K562 (cell line): ENCODE results near the gene WDR5B. TPM values are rescaled to one million over a fixed set of nuclear protein-coding genes. Genes with fewer than 3 reads are reported as not detected.

Experiments
- ATAC-seq: fragments of 200-7000 bp; cut with Tn5 transposase; 3 replicates; pipeline ENCODE4 v1.9.1; 2020; ENCODE audit warnings: moderate library complexity
- BruUV-seq: library from RNA; stranded (reverse); fragments of 400-500 nt; replicated peaks from 2 replicates; lab custom pipeline; 2021; lab: Mats Ljungman, UMichigan
- CTCF ChIA-PET: fragments of 300-600 bp; formaldehyde crosslinking; extraction: SDS; loops from one replicate; lab custom pipeline; 2021; ENCODE audit warnings: low intra/inter-chr PET ratio; lab: Yijun Ruan, JAX
- POLR2A ChIA-PET: fragments of 300-600, 350-650 bp; sonication (Branson Sonifier 250); formaldehyde crosslinking; extraction: SDS; loops from one replicate; lab custom pipeline; 2021; ENCODE audit warnings: antibody characterized with exemption, inconsistent platforms; lab: Yijun Ruan, JAX
- DNase-seq, 4 experiments: peaks; one replicate each; pipeline versions ENCODE4 v3.0.0 to v3.0.0-alpha.2; 2011 to 2018; ENCODE audit warnings: low spot score in 3 of 4, mixed read lengths in 3 of 4; ENCODE audit errors: extremely low read depth in 1 of 4
- FAIRE-seq: peaks from 2 replicates; lab custom pipeline; 2011; peaks lifted over from hg19 to GRCh38; lab: Jason Lieb, UNC
- H2AFZ ChIP-seq: 2 replicates; pipeline ENCODE4 v1.6.0; 2011; ENCODE audit warnings: low read depth, low read length, control low read depth, inconsistent platforms
- H3K27ac ChIP-seq: fragments of 200-600 bp; 3 replicates; pipeline ENCODE4 v1.8.0; 2011; ENCODE audit warnings: low read depth, mild to moderate bottlenecking, control low read depth, inconsistent platforms, low read length, moderate library complexity, mixed read lengths; ENCODE audit errors: extremely low read depth
- H3K27me3 ChIP-seq, 2 experiments: fragments of 300-600 bp in 1 of 2; 2 replicates in 1 of 2; 3 replicates in 1 of 2; pipeline versions ENCODE4 v1.6.0 to v1.8.0; 2011; ENCODE audit warnings: inconsistent platforms in 2 of 2, low read length in 2 of 2, mild to moderate bottlenecking in 1 of 2, mixed read lengths in 1 of 2, moderate library complexity in 1 of 2; ENCODE audit not compliant: control insufficient read depth in 2 of 2, insufficient read depth in 2 of 2
- H3K36me3 ChIP-seq: fragments of 300-600 bp; 3 replicates; pipeline ENCODE4 v1.8.0; 2011; ENCODE audit warnings: mild to moderate bottlenecking, low read length, inconsistent platforms; ENCODE audit not compliant: control insufficient read depth, insufficient read depth
- H3K4me1 ChIP-seq, 2 experiments: fragments of 200-600 bp in 1 of 2; replicated peaks in 1 of 2; 2 replicates in 1 of 2; 3 replicates in 1 of 2; pipeline versions ENCODE4 v1.5.1 to v1.8.0; 2011; ENCODE audit warnings: inconsistent platforms in 2 of 2, low read length in 2 of 2, mild to moderate bottlenecking in 1 of 2, mixed read lengths in 1 of 2, moderate library complexity in 1 of 2; ENCODE audit not compliant: control insufficient read depth in 2 of 2, insufficient read depth in 2 of 2
- H3K4me2 ChIP-seq: 2 replicates; pipeline ENCODE4 v1.6.1; 2011; ENCODE audit warnings: low read length, control low read depth, inconsistent platforms, mixed read lengths; ENCODE audit not compliant: insufficient read depth
- H3K4me3 ChIP-seq: fragments of 200-600 bp; sonication (generic), shearing (Covaris generic); 2 replicates; pipeline ENCODE4 v1.5.1; 2016; ENCODE audit warnings: control low read depth, inconsistent platforms
- H3K79me2 ChIP-seq: fragments of 200-600 bp; 3 replicates; pipeline ENCODE4 v1.8.0; 2011; ENCODE audit warnings: low read length, inconsistent platforms; ENCODE audit not compliant: control insufficient read depth, insufficient read depth
- H3K9ac ChIP-seq, 2 experiments: 2 replicates each; pipeline versions ENCODE4 v1.6.0 to v1.6.1; 2011; ENCODE audit warnings: low read depth in 2 of 2, low read length in 2 of 2, control low read depth in 1 of 2, inconsistent platforms in 1 of 2, mild to moderate bottlenecking in 1 of 2, mixed read lengths in 1 of 2; ENCODE audit not compliant: insufficient read depth in 1 of 2
- H3K9me1 ChIP-seq: one replicate; pipeline ENCODE4 v1.6.0; 2011; ENCODE audit warnings: inconsistent platforms, mild to moderate bottlenecking, low read length, moderate library complexity; ENCODE audit not compliant: control insufficient read depth, insufficient read depth
- H3K9me3 ChIP-seq: replicated peaks from 2 replicates; pipeline ENCODE4 v1.5.1; 2011; ENCODE audit warnings: low read depth, low read length, inconsistent platforms; ENCODE audit not compliant: control insufficient read depth, insufficient read depth
- H4K20me1 ChIP-seq: replicated peaks from 2 replicates; pipeline ENCODE4 v1.6.1; 2011; ENCODE audit warnings: low read length, inconsistent platforms, mixed read lengths; ENCODE audit not compliant: control insufficient read depth, insufficient read depth
- CBFA2T3 ChIP-seq: fragments of 450-650 bp; IDR thresholded peaks from 2 replicates; pipeline ENCODE4 v1.6.1; 2017
- DDX20 ChIP-seq: fragments of 450-650 bp; IDR thresholded peaks from 2 replicates; pipeline ENCODE4 v1.6.1; 2016; ENCODE audit warnings: missing genetic modification characterization, low read depth, mild to moderate bottlenecking, missing compliant biosample characterization, moderate library complexity
- DNMT1 ChIP-seq: fragments of 450-650 bp; IDR thresholded peaks from 2 replicates; pipeline ENCODE4 v1.6.1; 2016; ENCODE audit warnings: antibody characterized with exemption, mild to moderate bottlenecking
- FUS ChIP-seq: fragments of 200-400 bp; formaldehyde crosslinking; optimal IDR thresholded peaks from 2 replicates; pipeline ENCODE3; 2017; ENCODE audit warnings: low read depth, low read length
- GATAD2A ChIP-seq: fragments of 450-650 bp; IDR thresholded peaks from 2 replicates; pipeline ENCODE4 v1.6.1; 2017
- HDAC1 ChIP-seq, 2 experiments: fragments of 450-650 bp; IDR thresholded peaks; 2 replicates each; pipeline ENCODE4 v1.6.1; 2016 to 2017; ENCODE audit warnings: inconsistent platforms in 1 of 2, mild to moderate bottlenecking in 1 of 2, moderate library complexity in 1 of 2
- HDAC8 ChIP-seq: fragments of 450-650 bp; IDR thresholded peaks from 2 replicates; pipeline ENCODE4 v1.6.1; 2016; ENCODE audit warnings: mild to moderate bottlenecking, missing genetic modification characterization, moderate library complexity, missing compliant biosample characterization
- MYNN ChIP-seq, 2 experiments: sonication (generic); formaldehyde crosslinking in 1 of 2; IDR thresholded peaks; 2 replicates each; pipeline versions ENCODE4 v1.5.0 to v1.6.1; 2016 to 2020; ENCODE audit warnings: antibody characterized with exemption in 1 of 2, missing genetic modification reagents in 1 of 2
- RHOXF2B ChIP-seq: fragments of 250-450 bp; sonication (Bioruptor Pico); conservative IDR thresholded peaks from 2 replicates; pipeline ENCODE4 v1.5.1; 2021
- SRSF1 ChIP-seq: fragments of 200-400 bp; formaldehyde crosslinking; IDR thresholded peaks from 2 replicates; pipeline ENCODE4 v1.6.1; 2017; ENCODE audit warnings: mild to moderate bottlenecking, low read depth, low read length, moderate library complexity
- TAL1 ChIP-seq: fragments of 450-650 bp; IDR thresholded peaks from 2 replicates; pipeline ENCODE4 v1.6.1; 2016; ENCODE audit warnings: mild to moderate bottlenecking
- ZBED1 ChIP-seq: IDR thresholded peaks from 2 replicates; pipeline ENCODE4 v1.6.1; 2014
- ZNF277 ChIP-seq: fragments of 250-450 bp; sonication (Bioruptor Pico); IDR thresholded peaks from 2 replicates; pipeline ENCODE4 v1.8.0; 2022; ENCODE audit warnings: inconsistent platforms, mild to moderate bottlenecking, moderate library complexity, borderline replicate concordance
- ZNF586 ChIP-seq: fragments of 450-650 bp; formaldehyde crosslinking; conservative IDR thresholded peaks from 2 replicates; pipeline ENCODE4 v1.4.0; 2020; ENCODE audit warnings: mild to moderate bottlenecking, moderate library complexity
- ZNF707 ChIP-seq: fragments of 250-450 bp; sonication (Bioruptor Pico); conservative IDR thresholded peaks from 2 replicates; pipeline ENCODE4 v1.8.0; 2022; ENCODE audit warnings: inconsistent platforms, mild to moderate bottlenecking, moderate library complexity
- WGBS: fragments of 100-300 bp; shearing (Covaris generic); methylation state at CpG from one replicate; pipeline ENCODE4 v1.1.6; 2016; ENCODE audit warnings: low coverage, mixed read lengths; ENCODE audit not compliant: insufficient coverage; ENCODE audit errors: missing lambda C conversion rate; 5-methylcytosine and 5-hydroxymethylcytosine counted together
- in situ Hi-C: fragments of 300-500 bp; cut with MboI; formaldehyde crosslinking; loops from 4 replicates; pipeline ENCODE4 v1.15.0; 2018; ENCODE audit warnings: inconsistent platforms, mixed read lengths
- intact Hi-C: fragments of 100-400 bp; cut with micrococcal nuclease; formaldehyde crosslinking; loops from 2 replicates; pipeline ENCODE4 v1.14.2; 2022
- polyA plus RNA-seq, 8 experiments: library from polyadenylated mRNA; depleted of rRNA in 4 of 8; stranded (reverse) in 5 of 8; unstranded in 3 of 8; fragments of >200 nt; fragmentation: Nextera tagmentation in 2 of 8; fragmentation: Illumina TruSeq in 1 of 8; extraction: Ambion mirVana in 2 of 8; extraction: Trizol in 1 of 8; gene quantifications; 2 replicates each; pipeline versions ENCODE4 v1.2.1 to v1.2.3, GENCODE V29; 2011 to 2014; ENCODE audit warnings: inconsistent platforms in 1 of 8, missing spikeins in 1 of 8
- total RNA-seq, 7 experiments: library from RNA; depleted of rRNA in 6 of 7; stranded (reverse); fragments of >200 nt in 6 of 7; fragmentation: Illumina TruSeq in 2 of 7; extraction: Trizol in 2 of 7; gene quantifications; 2 replicates each; pipeline versions ENCODE4 v1.2.1 to v1.2.3, GENCODE V29; 2011 to 2021; ENCODE audit warnings: low replicate concordance in 1 of 7
- TF ChIP-seq, protein P1 (sequence below): fragments of 450-650 bp; IDR thresholded peaks from 2 replicates; pipeline ENCODE4 v1.6.1; 2018; ENCODE audit warnings: mild to moderate bottlenecking, low read depth; ENCODE audit not compliant: partially characterized antibody

WDR5B gene
- total and polyA plus RNA-seq, 9 of the 15 experiments (the other 6 are each of a cell fraction or from before 2014, with no cell fraction given), result 2.8 to 10.1 (median 4.2) TPM

DNA sequence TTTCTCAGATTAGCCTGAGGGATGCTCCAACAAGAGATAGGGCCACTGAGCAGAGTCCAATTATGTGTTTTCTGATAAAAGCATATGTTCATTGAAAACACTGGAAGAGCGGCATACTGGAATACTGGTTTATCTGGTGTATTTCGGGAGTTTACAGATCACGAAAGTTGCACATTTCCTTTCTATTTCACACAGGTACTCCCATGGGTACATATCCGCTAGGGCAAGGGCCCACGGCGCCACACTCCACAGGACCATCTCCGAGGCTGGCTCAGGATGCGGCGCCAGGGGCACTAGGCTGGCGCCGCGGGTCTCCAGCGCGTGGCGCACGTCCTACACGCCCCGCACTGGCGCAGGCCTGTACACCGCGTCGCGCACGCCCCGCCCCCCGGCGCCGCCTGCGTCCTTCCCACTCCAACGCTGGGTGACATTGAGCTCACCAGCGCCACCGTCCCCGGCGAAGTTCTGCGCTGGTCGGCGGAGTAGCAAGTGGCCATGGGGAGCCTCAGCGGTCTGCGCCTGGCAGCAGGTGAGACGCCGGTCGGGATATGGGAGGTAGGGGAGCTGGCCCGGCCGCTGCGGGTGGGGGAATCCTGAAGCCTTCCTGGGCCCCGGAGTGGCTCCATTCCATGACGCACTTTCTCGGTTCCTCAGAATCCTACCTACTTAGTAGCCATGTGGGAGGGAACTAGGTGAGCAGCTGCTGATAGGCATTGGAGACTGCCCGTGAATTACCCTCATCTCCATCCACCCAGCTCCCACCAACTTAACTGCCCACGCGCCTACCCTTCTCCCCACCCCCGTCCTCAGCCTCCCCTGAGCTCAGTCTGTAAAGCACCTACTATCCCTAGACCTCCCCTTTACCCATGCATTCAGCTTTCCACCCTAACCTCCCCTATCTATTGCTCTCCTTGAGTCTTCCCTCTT lies 31.8 kb downstream of the WDR5B start, which contains the start of gene FAM162A:
Gene FAM162A (plus strand): TSS at position 412 of the 927 bp plus-strand sequence. CDS start 84 bp downstream, at position 496.
- Histone ChIP-seq H3K4me3 (peak within 1 kb of the TSS; percentile 97), H3K9me1 (no peaks in the 10 kb centered on the region), H3K79me2 (peaks cover 94% of the 10 kb centered on the region), H3K27ac (peak within 1 kb of the TSS; percentile 73), H3K9ac (peak within 1 kb of the TSS; percentile 85 to 94), H3K9me3 (no peaks in the 10 kb centered on the region), H4K20me1 (no peaks in the 10 kb centered on the region), H3K27me3 (no peaks in the 10 kb centered on the region), H2AFZ (peak within 1 kb of the TSS; percentile 95), H3K4me1 (peaks cover 0 to 6% of the 10 kb centered on the region in 2 experiments; a peak in 2 of 5 replicates), H3K36me3 (peaks cover 45% of the 10 kb centered on the region), H3K4me2 (peak within 1 kb of the TSS; percentile 85)
- intact Hi-C loops, result no loop called here
- WGBS, result under 1% methylated on average over 35 of the region's 52 CpGs
- in situ Hi-C loops, result no loop called here
- DNase-seq (peak; percentile 77 to 94 (median 81)), FAIRE-seq (peak; percentile 67), ATAC-seq (peak; percentile 98)
- CTCF ChIA-PET, result interaction anchor here (1.2 kb wide), 1 partner anchor 295 kb away, joined by 3 read pairs; no protein-coding TSS in a partner anchor
- BruUV-seq, result no TSS peak
- POLR2A ChIA-PET, result interaction anchor here (0.5 to 2.8 kb wide), 6 partner anchors 9 to 895 kb away, joined by 3 to 10 read pairs (median 3); partner anchors contain the start of genes HSPBAP1 and WDR5B
- TF ChIP-seq ZNF277 (CRISPR knock-in tag) (no peak), DDX20 (tag) (no peak), SRSF1 (no peak), ZBED1 (peak; percentile 66; the same call in 1 of the 2 replicates), TAL1 (no peak), MYNN (IDR thresholded peaks at IDR 0.05) (peak; percentile 55; the same call in 1 of the 2 replicates), MYNN (CRISPR knock-in tag; IDR thresholded peaks at IDR 0.05) (no peak), ZNF586 (CRISPR knock-in tag) (no peak), CBFA2T3 (no peak), HDAC1 (IDR thresholded peaks at IDR 0.05) (peak in 1 of 2 experiments; percentile 53; a peak in 1 of 4 replicates), FUS (no peak), DNMT1 (no peak), ZNF707 (CRISPR knock-in tag) (no peak), HDAC8 (tag) (no peak), GATAD2A (0 out of 2 replicates have a peak, but pooled peaks have one; percentile 22), RHOXF2B (no peak)
- TF ChIP-seq, protein P1, sequence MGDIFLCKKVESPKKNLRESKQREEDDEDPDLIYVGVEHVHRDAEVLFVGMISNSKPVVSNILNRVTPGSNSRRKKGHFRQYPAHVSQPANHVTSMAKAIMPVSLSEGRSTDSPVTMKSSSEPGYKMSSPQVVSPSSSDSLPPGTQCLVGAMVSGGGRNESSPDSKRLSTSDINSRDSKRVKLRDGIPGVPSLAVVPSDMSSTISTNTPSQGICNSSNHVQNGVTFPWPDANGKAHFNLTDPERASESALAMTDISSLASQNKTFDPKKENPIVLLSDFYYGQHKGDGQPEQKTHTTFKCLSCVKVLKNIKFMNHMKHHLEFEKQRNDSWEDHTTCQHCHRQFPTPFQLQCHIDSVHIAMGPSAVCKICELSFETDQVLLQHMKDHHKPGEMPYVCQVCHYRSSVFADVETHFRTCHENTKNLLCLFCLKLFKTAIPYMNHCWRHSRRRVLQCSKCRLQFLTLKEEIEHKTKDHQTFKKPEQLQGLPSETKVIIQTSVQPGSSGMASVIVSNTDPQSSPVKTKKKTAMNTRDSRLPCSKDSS, result no peak
